ENCODE results near the gene HPCAL1.

GRCh38 chr2:10271509-10271908 is 31.2 kb upstream of the HPCAL1 start:
- TF ChIP-seq CTCF (IDR thresholded peaks at IDR 0.05) (no peak), POLR2A (IDR thresholded peaks at IDR 0.05) (no peak)

Measured in right lobe of liver (tissue), 4 donors.